GM19463 (cell line): Measurements from ENCODE around the gene HEATR5A.
"Not testable (repeated sequence)": the region's sequence is repeated elsewhere in the genome, so short reads cannot be mapped to it uniquely, and the experiment has no call there.

Source experiments
- ATAC-seq: cut with Tn5 transposase; IDR thresholded peaks from one replicate; pipeline ENCODE4 v1.9.1; 2021; ENCODE audit warnings: mild to moderate bottlenecking, moderate library complexity; ENCODE audit not compliant: unreplicated experiment

HEATR5A gene

GRCh38 chr14:31261859-31262731 is 158.3 kb downstream of the HEATR5A start:
- peak; percentile 66 for ATAC-seq

- no peak for ATAC-seq
Measured at GRCh38 chr14:31261523-31261858, 158.9 kb downstream of the HEATR5A start.

DNA sequence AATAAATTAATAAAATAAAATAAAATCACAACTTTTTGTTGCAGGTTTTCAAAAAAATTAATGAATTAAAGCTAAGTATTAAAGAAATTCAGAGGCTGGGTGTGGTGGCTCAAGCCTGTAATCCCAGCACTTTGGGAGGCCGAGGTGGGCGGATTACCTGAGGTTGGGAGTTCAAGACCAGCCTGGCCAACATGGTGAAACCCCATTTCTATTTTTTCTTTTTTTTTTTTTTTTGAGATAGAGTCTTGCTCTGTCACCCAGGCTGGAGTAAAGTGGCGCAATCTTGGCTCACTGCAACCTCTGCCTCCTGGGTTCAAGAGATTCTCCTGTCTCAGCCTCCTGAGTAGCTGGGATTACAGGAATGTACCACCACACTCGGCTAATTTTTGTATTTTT is 161.3 kb downstream of the HEATR5A start:
- not testable (repeated sequence) for ATAC-seq

GRCh38 chr14:31258427-31259039 is 161.8 kb downstream of the HEATR5A start:
- ATAC-seq: no peak

GRCh38 chr14:31257554-31258426 is 162.6 kb downstream of the HEATR5A start:
- ATAC-seq: not testable (repeated sequence)

GRCh38 chr14:31257244-31257553 is 163.2 kb downstream of the HEATR5A start:
- ATAC-seq: no peak

DNA sequence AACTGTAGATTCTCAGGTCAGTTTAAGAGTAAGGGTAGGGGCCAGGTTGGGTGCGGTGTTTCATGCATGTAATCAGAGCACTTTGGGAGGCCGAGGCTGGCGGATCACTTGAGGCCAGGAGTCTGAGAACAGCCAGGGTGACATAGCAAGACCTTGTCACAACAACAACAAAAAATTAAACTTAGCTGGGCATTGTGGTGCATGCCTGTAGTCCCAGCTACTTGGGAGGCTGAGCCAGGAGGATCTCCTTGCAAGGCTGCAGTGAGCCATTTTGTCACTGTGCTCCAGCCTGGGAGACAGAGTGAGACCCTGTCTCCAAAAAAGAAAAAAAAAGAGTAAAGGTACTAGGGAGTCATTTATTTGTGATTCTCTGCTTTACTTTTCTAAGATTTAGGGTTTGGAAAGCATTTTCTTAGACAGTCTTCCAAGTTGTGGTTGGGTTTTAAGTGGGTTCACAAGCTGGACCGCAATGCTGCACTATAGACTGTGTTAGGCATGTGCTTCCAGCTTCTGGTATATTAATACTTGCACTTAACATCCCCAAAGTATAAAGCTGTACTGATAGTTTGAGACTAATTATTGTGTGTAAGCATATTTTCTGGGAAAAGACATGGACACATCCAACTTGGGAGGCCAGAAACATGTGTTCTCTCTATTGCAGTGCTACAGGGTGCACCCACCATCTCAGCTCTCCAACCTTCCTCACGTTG is 163.7 kb downstream of the HEATR5A start:
- no peak for ATAC-seq

DNA sequence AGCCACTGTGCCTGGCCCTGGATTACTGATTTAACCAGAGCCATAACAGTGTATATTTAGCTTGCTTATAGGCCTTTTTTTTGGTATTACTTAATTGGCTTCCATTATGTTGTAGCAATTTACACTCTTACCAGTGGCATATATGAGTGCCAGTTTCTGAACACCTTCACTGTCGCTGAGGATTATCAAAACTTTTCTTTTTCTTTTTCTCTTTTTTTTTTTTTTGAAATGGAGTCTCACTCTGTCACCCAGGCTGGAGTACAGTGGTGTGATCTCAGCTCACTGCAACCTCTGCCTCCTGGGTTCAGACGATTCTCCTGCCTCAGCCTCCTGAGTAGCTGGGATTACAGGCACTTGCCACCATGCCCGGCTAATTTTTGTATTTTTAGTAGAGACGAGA is 164.4 kb downstream of the HEATR5A start:
- ATAC-seq: not testable (repeated sequence)

GRCh38 chr14:31255286-31255685 is 165.1 kb downstream of the HEATR5A start:
- no peak for ATAC-seq

- no peak for ATAC-seq
Measured at GRCh38 chr14:31253746-31254471, 166.4 kb downstream of the HEATR5A start.

- no peak for ATAC-seq
Measured at GRCh38 chr14:31252865-31253264, 167.5 kb downstream of the HEATR5A start.

DNA sequence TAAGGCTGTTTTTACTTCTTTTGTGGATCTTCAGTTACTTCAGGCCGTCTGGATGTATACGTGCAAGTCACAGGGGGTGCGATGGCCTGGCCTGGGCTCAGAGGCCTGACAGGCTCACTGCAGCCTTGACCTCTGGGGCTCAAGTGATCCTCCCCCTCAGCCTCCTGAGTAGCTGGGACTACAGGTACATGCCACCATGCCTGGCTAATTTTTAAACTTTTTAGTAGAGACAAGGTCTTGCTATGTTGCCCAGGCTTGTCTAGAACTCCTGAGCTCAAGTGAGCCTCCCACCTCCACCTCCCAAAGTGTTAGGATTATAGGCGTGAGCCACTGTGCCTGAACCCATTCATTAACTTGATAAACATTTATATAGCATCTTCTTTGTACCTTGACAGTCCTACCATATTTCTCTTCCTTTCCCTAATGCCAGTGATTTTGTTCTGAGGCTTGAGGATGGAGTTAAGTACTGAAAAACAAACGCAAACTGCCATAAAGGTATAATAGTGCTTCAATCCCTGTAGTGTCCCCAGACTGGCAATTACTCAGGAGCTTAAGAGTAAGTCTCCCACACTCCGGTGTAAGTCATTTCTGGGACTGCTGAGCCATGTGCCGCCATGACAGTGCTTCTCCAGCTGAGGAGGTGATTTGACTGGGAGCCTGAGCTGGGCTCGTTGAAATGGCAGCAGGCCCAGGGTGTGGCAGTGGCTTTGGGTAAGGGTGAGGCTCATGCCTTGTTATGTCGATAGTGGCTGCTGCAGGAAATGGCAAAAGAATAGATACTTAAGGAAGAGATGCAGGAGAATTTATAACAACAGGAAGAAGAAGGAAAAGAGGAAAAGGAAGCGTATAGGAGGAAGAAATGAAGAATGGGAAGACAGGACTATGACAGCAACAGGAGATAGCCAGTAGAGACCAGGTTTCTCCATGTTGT is 169.1 kb downstream of the HEATR5A start:
- ATAC-seq: no peak

- ATAC-seq: no peak
Measured at GRCh38 chr14:31244626-31245025, 175.7 kb downstream of the HEATR5A start.

GRCh38 chr14:31243860-31244259 is 176.5 kb downstream of the HEATR5A start:
- no peak for ATAC-seq

- not testable (repeated sequence) for ATAC-seq
Measured at GRCh38 chr14:31242161-31242940, 178.0 kb downstream of the HEATR5A start.
